Left ventricle myocardium inferior (tissue), 1 donor: ENCODE data around the gene GOT2. TPM values are rescaled to one million over a fixed set of nuclear protein-coding genes. Genes with fewer than 3 reads are reported as not detected.

Experiments
- DNase-seq: peaks from one replicate; pipeline ENCODE4 v3.0.0-alpha.2; 2020
- H3K27ac ChIP-seq: fragments of 200-600 bp; replicated peaks from 2 replicates; pipeline ENCODE4 v1.8.0; 2021
- H3K27me3 ChIP-seq: fragments of 200-600 bp; 2 replicates; pipeline ENCODE4 v1.8.0; 2021; ENCODE audit warnings: low read depth
- H3K36me3 ChIP-seq: fragments of 200-600 bp; 2 replicates; pipeline ENCODE4 v1.8.0; 2021
- H3K4me1 ChIP-seq: fragments of 200-600 bp; 2 replicates; pipeline ENCODE4 v1.8.0; 2021
- H3K4me3 ChIP-seq: fragments of 200-600 bp; 2 replicates; pipeline ENCODE4 v1.8.0; 2021; ENCODE audit warnings: mild to moderate bottlenecking, moderate library complexity
- H3K9me3 ChIP-seq: fragments of 200-600 bp; replicated peaks from 2 replicates; pipeline ENCODE4 v1.8.0; 2021
- intact Hi-C: fragments of 100-400 bp; cut with micrococcal nuclease; formaldehyde crosslinking; loops from one replicate; pipeline ENCODE4 v1.11.0; 2022
- total RNA-seq: library from RNA; stranded (reverse); fragmentation: NEBNext Ultra II Directional; extraction: Animal tissue kit (Norgen Biotek cat#: 25700); gene quantifications from one replicate; pipeline ENCODE4 v1.2.1, GENCODE V29; 2021
- TF ChIP-seq, protein P1 (sequence below): fragments of 200-600 bp; IDR thresholded peaks from 2 replicates; pipeline ENCODE4 v1.8.0; 2021; ENCODE audit warnings: antibody characterized with exemption, mild to moderate bottlenecking, borderline replicate concordance
- donor health status: DM: no; HTN: yes; CAD: no; lungs with severe emphysema.

Gene GOT2
- total RNA-seq, 1 donor from 2014 or later = 569 TPM

DNA sequence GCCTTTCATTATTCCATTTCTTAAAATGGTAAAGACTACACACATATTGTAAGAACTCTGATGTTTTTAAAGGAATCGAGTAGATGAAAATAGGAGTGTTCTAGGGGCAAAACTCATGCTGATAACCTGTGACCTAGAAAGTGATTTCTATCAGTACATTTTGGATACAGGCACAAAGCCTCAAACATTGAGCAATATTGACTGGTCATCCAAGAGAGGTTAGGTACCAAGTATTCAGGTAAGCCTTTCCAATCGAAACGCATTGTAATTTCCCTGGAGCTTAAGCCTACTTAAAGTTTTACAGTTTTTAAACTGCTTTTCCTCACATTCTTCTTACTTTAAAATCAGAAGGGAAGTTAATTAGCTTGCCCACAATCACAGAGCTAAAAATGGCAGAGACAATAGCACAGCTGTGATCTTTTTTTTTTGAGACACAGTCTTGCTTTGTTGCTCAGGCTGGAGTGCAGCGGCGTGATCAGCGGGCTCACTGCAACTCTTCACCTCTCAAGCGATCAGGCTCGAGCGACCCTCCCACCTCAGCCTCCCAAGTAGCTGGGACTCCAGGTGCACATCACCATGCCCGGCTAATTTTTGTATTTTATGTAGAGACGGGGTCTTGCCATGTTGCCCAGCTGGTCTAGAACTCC lies 3.3 kb downstream of the GOT2 start:
- H3K4me3 ChIP-seq = no peak overlapping the region
- TF ChIP-seq, protein P1, sequence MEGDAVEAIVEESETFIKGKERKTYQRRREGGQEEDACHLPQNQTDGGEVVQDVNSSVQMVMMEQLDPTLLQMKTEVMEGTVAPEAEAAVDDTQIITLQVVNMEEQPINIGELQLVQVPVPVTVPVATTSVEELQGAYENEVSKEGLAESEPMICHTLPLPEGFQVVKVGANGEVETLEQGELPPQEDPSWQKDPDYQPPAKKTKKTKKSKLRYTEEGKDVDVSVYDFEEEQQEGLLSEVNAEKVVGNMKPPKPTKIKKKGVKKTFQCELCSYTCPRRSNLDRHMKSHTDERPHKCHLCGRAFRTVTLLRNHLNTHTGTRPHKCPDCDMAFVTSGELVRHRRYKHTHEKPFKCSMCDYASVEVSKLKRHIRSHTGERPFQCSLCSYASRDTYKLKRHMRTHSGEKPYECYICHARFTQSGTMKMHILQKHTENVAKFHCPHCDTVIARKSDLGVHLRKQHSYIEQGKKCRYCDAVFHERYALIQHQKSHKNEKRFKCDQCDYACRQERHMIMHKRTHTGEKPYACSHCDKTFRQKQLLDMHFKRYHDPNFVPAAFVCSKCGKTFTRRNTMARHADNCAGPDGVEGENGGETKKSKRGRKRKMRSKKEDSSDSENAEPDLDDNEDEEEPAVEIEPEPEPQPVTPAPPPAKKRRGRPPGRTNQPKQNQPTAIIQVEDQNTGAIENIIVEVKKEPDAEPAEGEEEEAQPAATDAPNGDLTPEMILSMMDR = no peak
- no peaks in the 10 kb centered on the region for H3K36me3 ChIP-seq
- DNase-seq = no peak
- H3K27ac ChIP-seq = peak overlapping the region; percentile 93
- intact Hi-C loops = no loop called here
- H3K9me3 ChIP-seq = no peaks in the 10 kb centered on the region
- peaks cover 75% of the 10 kb centered on the region for H3K4me1 ChIP-seq
- no peaks in the 10 kb centered on the region for H3K27me3 ChIP-seq

DNA sequence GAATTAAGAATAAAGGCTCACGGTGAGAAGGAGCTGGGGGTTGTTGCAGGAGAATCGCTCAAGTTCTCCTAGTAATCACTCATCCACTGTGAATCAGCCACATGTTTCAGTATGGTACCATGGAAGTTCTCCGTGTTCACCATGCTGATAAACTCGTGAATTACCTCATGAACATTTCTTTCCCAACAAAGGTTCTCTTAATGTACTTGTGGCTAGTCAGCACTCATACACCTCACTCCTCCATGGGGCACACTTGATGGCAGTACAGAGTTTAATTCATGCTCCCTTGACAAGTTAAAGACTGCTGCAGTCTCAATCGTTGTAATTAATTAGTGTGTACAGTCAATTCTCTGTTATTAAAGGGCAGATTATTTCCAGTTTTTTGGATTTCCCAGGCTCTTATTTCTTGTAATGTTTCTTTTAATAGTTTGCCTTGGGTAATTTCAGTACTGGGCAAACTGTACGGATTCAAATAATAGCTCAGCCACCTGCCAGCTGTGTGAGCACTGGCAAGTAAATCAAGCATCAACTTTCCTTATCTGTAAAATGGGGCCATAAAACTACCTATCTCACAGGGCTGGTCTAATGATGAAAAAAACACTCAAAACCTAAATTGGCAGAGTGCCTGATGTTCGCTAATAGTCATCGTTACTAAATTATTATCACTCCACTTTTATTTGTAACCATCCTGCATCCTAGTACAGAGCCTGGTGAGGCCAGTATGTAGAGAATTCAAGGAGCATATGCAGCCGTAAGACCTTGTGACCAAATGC lies 6.1 kb downstream of the GOT2 start:
- H3K36me3 ChIP-seq = peaks cover 10% of the 10 kb centered on the region
- DNase-seq = no peak
- TF ChIP-seq, protein P1 = no peak
- H3K27me3 ChIP-seq = no peaks in the 10 kb centered on the region
- intact Hi-C loops = no loop called here
- H3K9me3 ChIP-seq = no peaks in the 10 kb centered on the region
- peak overlapping the region; percentile 93 for H3K27ac ChIP-seq
- peak overlapping the region; percentile 32 for H3K4me3 ChIP-seq
- peaks cover 57% of the 10 kb centered on the region for H3K4me1 ChIP-seq

DNA sequence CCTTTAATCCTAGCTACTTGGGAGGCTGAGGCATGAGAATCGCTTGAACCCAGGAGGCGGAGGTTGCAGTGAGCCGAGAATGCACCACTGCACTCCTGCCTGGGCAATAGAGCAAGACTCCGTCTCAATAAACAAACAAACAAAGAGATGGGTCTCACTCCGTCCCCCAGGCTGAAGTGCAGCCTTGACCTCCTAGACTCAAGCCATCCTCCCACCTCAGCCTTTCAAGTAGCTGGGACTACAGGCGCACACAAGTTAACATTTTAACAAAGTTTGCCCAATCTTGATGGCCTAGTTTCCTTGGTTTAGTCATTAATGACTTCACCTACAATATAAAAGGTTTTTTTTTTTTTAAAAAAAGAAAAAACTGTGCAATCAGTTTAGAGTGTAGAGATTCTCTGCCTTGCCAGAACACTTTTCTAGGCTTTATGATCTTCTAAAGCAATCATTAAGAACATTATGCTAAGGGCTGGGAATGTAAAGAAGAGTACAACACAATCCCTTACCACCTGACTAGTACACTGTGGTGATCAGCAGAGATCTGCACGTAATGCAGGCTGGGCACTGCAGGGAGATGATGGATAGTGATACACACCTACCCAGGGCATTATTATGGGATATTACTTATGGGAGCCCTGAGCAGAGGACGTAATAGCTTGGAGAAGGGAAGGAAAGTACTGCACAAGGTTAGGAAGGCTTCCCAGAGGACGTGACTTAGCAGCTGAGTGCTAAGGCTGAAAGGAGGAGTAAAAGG lies 6.9 kb downstream of the GOT2 start:
- Histone ChIP-seq H3K27ac (peak overlapping the region; percentile 93), H3K4me1 (peaks cover 49% of the 10 kb centered on the region), H3K36me3 (peaks cover 18% of the 10 kb centered on the region), H3K27me3 (no peaks in the 10 kb centered on the region), H3K9me3 (no peaks in the 10 kb centered on the region), H3K4me3 (no peak overlapping the region)
- TF ChIP-seq, protein P1 = no peak
- DNase-seq = no peak
- intact Hi-C loops = no loop called here

DNA sequence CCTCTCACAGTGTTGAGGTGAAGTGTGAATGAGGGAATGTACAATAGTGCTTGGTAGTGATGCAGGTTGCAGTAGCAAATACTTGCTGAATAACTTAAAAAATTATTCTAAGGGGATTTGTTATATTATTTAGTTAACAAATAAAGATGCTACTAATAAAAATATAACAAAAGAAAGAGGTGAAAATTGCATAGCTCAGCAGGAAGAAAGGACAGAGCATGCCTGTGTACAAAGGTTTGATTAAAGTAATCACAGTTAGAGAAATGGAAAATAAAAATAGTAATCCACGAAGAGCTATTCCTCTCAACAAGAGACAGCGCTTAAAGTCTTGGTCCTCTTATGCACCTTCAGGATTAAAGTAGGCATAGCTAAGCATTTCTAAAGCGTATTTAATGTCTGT lies 11.0 kb downstream of the GOT2 start:
- no peak overlapping the region for H3K27ac ChIP-seq
- peaks cover 12% of the 10 kb centered on the region for H3K4me1 ChIP-seq
- H3K4me3 ChIP-seq = no peak overlapping the region
- no peaks in the 10 kb centered on the region for H3K9me3 ChIP-seq
- DNase-seq = no peak
- no peaks in the 10 kb centered on the region for H3K27me3 ChIP-seq
- peaks cover 59% of the 10 kb centered on the region for H3K36me3 ChIP-seq
- TF ChIP-seq, protein P1 = no peak
- intact Hi-C loops = no loop called here

DNA sequence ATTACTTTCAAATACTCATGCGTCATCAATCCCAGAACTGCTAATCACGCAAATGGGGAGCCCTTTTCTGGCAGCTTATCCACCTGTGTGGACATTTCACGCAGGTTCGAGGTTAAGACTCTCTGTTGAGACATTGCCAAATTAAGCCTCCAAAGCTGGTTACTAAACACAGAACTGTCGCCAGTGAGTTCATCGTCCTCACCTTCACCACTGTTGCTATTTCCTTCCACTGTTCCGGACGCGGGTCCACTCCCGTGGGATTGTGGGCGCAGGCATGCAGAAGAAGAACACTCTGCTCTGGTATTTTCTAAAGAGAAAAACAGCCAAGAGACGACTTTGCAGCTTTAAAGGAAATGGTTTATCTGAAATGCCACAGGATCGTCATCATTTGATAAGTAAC lies 16.1 kb downstream of the GOT2 start:
- Histone ChIP-seq H3K27ac (no peak overlapping the region), H3K27me3 (no peaks in the 10 kb centered on the region), H3K36me3 (peaks cover 100% of the 10 kb centered on the region), H3K9me3 (no peaks in the 10 kb centered on the region), H3K4me3 (no peak overlapping the region), H3K4me1 (no peaks in the 10 kb centered on the region)
- intact Hi-C loops = no loop called here
- DNase-seq = no peak
- TF ChIP-seq, protein P1 = no peak
